IMR-90 (cell line): Measurements from ENCODE around the gene KPNA1. TPM values are rescaled to one million over a fixed set of nuclear protein-coding genes. Genes with fewer than 3 reads are reported as not detected.

Experiments
- ATAC-seq: fragments of 200-7000 bp; cut with Tn5 transposase; 2 replicates; pipeline ENCODE4 v1.9.1; 2020; ENCODE audit warnings: low read depth, mild to moderate bottlenecking, moderate library complexity
- BruUV-seq: library from RNA; stranded (reverse); fragments of 400-500 nt; replicated peaks from 2 replicates; lab custom pipeline; 2021; lab: Mats Ljungman, UMichigan
- CTCF ChIA-PET: fragments of 300-600 bp; formaldehyde crosslinking; extraction: SDS; loops from one replicate; lab custom pipeline; 2021; ENCODE audit warnings: antibody characterized with exemption; lab: Yijun Ruan, JAX
- POLR2A ChIA-PET: fragments of 300-600 bp; sonication (Branson Sonifier 250); formaldehyde crosslinking; loops from one replicate; lab custom pipeline; 2022; ENCODE audit warnings: antibody characterized with exemption; ENCODE audit not compliant: unreplicated experiment; lab: Charles Lee
- DNase-seq: peaks from one replicate; pipeline ENCODE4 v3.0.0; 2013
- H2AFZ ChIP-seq: replicated peaks from 2 replicates; pipeline ENCODE3; 2013; ENCODE audit warnings: low read length, mild to moderate bottlenecking; ENCODE audit not compliant: poor library complexity
- H2AK5ac ChIP-seq: 2 replicates; pipeline ENCODE4 v1.6.1; 2013; ENCODE audit warnings: low read depth, low read length, inconsistent platforms
- H2AK9ac ChIP-seq: replicated peaks from 2 replicates; pipeline ENCODE3; 2013; ENCODE audit warnings: mild to moderate bottlenecking, low read depth, low read length, moderate library complexity; ENCODE audit not compliant: poor library complexity
- H2BK120ac ChIP-seq: 2 replicates; pipeline ENCODE4 v1.6.1; 2013; ENCODE audit warnings: low read depth, low read length, inconsistent platforms
- H2BK15ac ChIP-seq: 3 replicates; pipeline ENCODE4 v1.6.1; 2013; ENCODE audit warnings: low read depth, low read length, inconsistent platforms
- H2BK20ac ChIP-seq: 2 replicates; pipeline ENCODE4 v1.6.1; 2013; ENCODE audit warnings: low read depth, mild to moderate bottlenecking, inconsistent platforms, low read length, moderate library complexity
- H2BK5ac ChIP-seq: 2 replicates; pipeline ENCODE4 v1.6.1; 2013; ENCODE audit warnings: mild to moderate bottlenecking, low read depth, low read length, inconsistent platforms; ENCODE audit not compliant: poor library complexity, severe bottlenecking
- H3K14ac ChIP-seq: replicated peaks from 2 replicates; pipeline ENCODE4 v1.6.1; 2013; ENCODE audit warnings: low read depth, low read length, inconsistent platforms
- H3K18ac ChIP-seq: 2 replicates; pipeline ENCODE4 v1.6.1; 2013; ENCODE audit warnings: low read depth, low read length, control low read depth
- H3K23ac ChIP-seq: 2 replicates; pipeline ENCODE4 v1.6.1; 2013; ENCODE audit warnings: low read depth, low read length, inconsistent platforms
- H3K27ac ChIP-seq: 2 replicates; pipeline ENCODE4 v1.5.1; 2013; ENCODE audit warnings: mild to moderate bottlenecking, control low read depth, low read length; ENCODE audit not compliant: insufficient read depth
- H3K27me3 ChIP-seq: 2 replicates; pipeline ENCODE4 v1.6.1; 2013; ENCODE audit warnings: low read length; ENCODE audit not compliant: control insufficient read depth, insufficient read depth
- H3K36me3 ChIP-seq: 2 replicates; pipeline ENCODE4 v1.6.1; 2013; ENCODE audit warnings: low read length, mixed read lengths; ENCODE audit not compliant: control insufficient read depth, insufficient read depth
- H3K4ac ChIP-seq: 2 replicates; pipeline ENCODE4 v1.6.1; 2013; ENCODE audit warnings: low read depth, low read length, inconsistent platforms
- H3K4me1 ChIP-seq: 2 replicates; pipeline ENCODE4 v1.6.1; 2013; ENCODE audit warnings: low read length, mixed read lengths; ENCODE audit not compliant: control insufficient read depth, insufficient read depth
- H3K4me2 ChIP-seq: 2 replicates; pipeline ENCODE4 v1.6.1; 2013; ENCODE audit warnings: low read depth, mild to moderate bottlenecking, control low read depth, low read length, moderate library complexity
- H3K4me3 ChIP-seq: 2 replicates; pipeline ENCODE4 v1.5.1; 2013; ENCODE audit warnings: low read depth, mild to moderate bottlenecking, control low read depth, low read length, moderate library complexity; ENCODE audit not compliant: insufficient read depth
- H3K56ac ChIP-seq: 2 replicates; pipeline ENCODE4 v1.6.1; 2013; ENCODE audit warnings: low read length, inconsistent platforms; ENCODE audit not compliant: insufficient read depth; ENCODE audit errors: extremely low read depth
- H3K79me1 ChIP-seq, 2 experiments: 2 replicates each; pipeline ENCODE4 v1.6.1; 2013; ENCODE audit warnings: low read length in 2 of 2, inconsistent platforms in 1 of 2, low read depth in 1 of 2
- H3K9ac ChIP-seq: 2 replicates; pipeline ENCODE4 v1.6.1; 2013; ENCODE audit warnings: low read depth, low read length, control low read depth
- H3K9me1 ChIP-seq: 2 replicates; pipeline ENCODE4 v1.6.1; 2013; ENCODE audit warnings: low read length, inconsistent platforms; ENCODE audit not compliant: insufficient read depth
- H3K9me3 ChIP-seq: 2 replicates; pipeline ENCODE4 v1.6.1; 2013; ENCODE audit warnings: low read length; ENCODE audit not compliant: control insufficient read depth, insufficient read depth
- H4K20me1 ChIP-seq: 2 replicates; pipeline ENCODE4 v1.6.1; 2013; ENCODE audit warnings: low read length, inconsistent platforms; ENCODE audit not compliant: insufficient read depth
- H4K5ac ChIP-seq: 2 replicates; pipeline ENCODE4 v1.6.1; 2013; ENCODE audit warnings: mild to moderate bottlenecking, low read depth, low read length, control low read depth
- H4K8ac ChIP-seq, 2 experiments: 2 replicates each; pipeline ENCODE4 v1.6.1; 2013; ENCODE audit warnings: low read depth in 2 of 2, low read length in 2 of 2, control low read depth in 1 of 2, inconsistent platforms in 1 of 2
- H4K91ac ChIP-seq: 2 replicates; pipeline ENCODE4 v1.6.1; 2013; ENCODE audit warnings: low read depth, low read length, inconsistent platforms; ENCODE audit not compliant: insufficient read depth
- FOS ChIP-seq: fragments of 150-350 bp; IDR thresholded peaks from 2 replicates; pipeline ENCODE4 v1.6.1; 2016; ENCODE audit warnings: low read depth, low read length
- MAZ ChIP-seq: IDR thresholded peaks from 2 replicates; pipeline ENCODE4 v1.6.1; 2012; ENCODE audit warnings: low read depth, mild to moderate bottlenecking, low read length, improper control_type of control experiment, moderate library complexity, borderline replicate concordance
- WGBS, 2 experiments: methylation state at CpG; one replicate each; pipeline versions ENCODE4 v1.1.5 to v1.1.7; 2013; ENCODE audit warnings: missing lambda C conversion rate in 2 of 2; ENCODE audit not compliant: insufficient read length in 1 of 2; ENCODE audit errors: extremely low coverage in 2 of 2; 5-methylcytosine and 5-hydroxymethylcytosine counted together
- dilution Hi-C: fragments of 300-500 bp; cut with HindIII; formaldehyde crosslinking; loops from one replicate; pipeline ENCODE4 v1.14.3; 2018; ENCODE audit warnings: low sequenced_read_pairs; ENCODE audit not compliant: unreplicated experiment
- in situ Hi-C: fragments of 300-500 bp; cut with MboI; formaldehyde crosslinking; loops from 3 replicates; pipeline ENCODE4 v1.14.3; 2019; ENCODE audit warnings: low sequenced_read_pairs, inconsistent platforms, mixed read lengths
- intact Hi-C: fragments of 100-400 bp; cut with micrococcal nuclease; formaldehyde crosslinking; loops from 2 replicates; pipeline ENCODE4 v1.10.0; 2022
- polyA plus RNA-seq, 3 experiments: library from polyadenylated mRNA; depleted of rRNA; stranded (reverse); fragments of >200 nt; gene quantifications; 2 replicates each; pipeline ENCODE4 v1.2.3, GENCODE V29; 2012; ENCODE audit warnings: low replicate concordance in 1 of 3
- total RNA-seq: library from RNA; depleted of rRNA; stranded (reverse); fragments of >200 nt; gene quantifications from 2 replicates; pipeline ENCODE4 v1.2.3, GENCODE V29; 2012

Gene KPNA1
- total and polyA plus RNA-seq, 2 of the 4 experiments (the other 2 are of a cell fraction): 30.6 to 112 TPM

GRCh38 chr3:122395582-122395981 lies 119.2 kb downstream of the KPNA1 start:
- no CpG with 5 or more reads among the region's 3 CpGs for WGBS, 2 experiments
- H2AK9ac ChIP-seq: no peak overlapping the region
- H2BK15ac ChIP-seq: no peak overlapping the region
- no peak overlapping the region for H2BK120ac ChIP-seq
- no peak overlapping the region for H2BK5ac ChIP-seq
- H4K91ac ChIP-seq: no peak overlapping the region
- no peak for ATAC-seq
- no peak overlapping the region for H3K18ac ChIP-seq
- in situ Hi-C loops: loop anchor here (10.0 kb wide), 1 partner anchor 279 kb away; no protein-coding TSS in a partner anchor
- H2BK20ac ChIP-seq: no peak overlapping the region
- no peaks in the 10 kb centered on the region for H3K9me3 ChIP-seq
- no TSS peak for BruUV-seq
- no peak for DNase-seq
- no peak overlapping the region for H2AFZ ChIP-seq
- H3K4ac ChIP-seq: no peak overlapping the region
- H3K27me3 ChIP-seq: no peaks in the 10 kb centered on the region
- H3K79me1 ChIP-seq: no peaks in the 10 kb centered on the region; a peak in 1 of 4 replicates
- H3K4me2 ChIP-seq: no peak overlapping the region
- H3K56ac ChIP-seq: no peak overlapping the region
- POLR2A ChIA-PET: no interaction called here
- no peaks in the 10 kb centered on the region; the same call in 1 of the 2 replicates for H3K36me3 ChIP-seq
- peaks cover 5% of the 10 kb centered on the region for H3K4me1 ChIP-seq
- no peak overlapping the region for H3K27ac ChIP-seq
- H3K23ac ChIP-seq: no peak overlapping the region
- no peaks in the 10 kb centered on the region for H4K20me1 ChIP-seq
- no peak overlapping the region for H2AK5ac ChIP-seq
- no peak overlapping the region for H3K4me3 ChIP-seq
- CTCF ChIA-PET: no interaction called here
- no peak overlapping the region for H4K5ac ChIP-seq
- intact Hi-C loops: no loop called here
- no peaks in the 10 kb centered on the region for H3K9me1 ChIP-seq
- H4K8ac ChIP-seq: no peak overlapping the region
- dilution Hi-C loops: no loop called here
- TF ChIP-seq MAZ: no peak
- TF ChIP-seq FOS: peak; percentile 43
- no peak overlapping the region for H3K14ac ChIP-seq
- no peak overlapping the region for H3K9ac ChIP-seq
